Measurements from ENCODE around the gene MYL2. TPM values are rescaled to one million over a fixed set of nuclear protein-coding genes. Genes with fewer than 3 reads are reported as not detected.

The MYL2 gene
- total RNA-seq, 1 donor = not detected

DNA sequence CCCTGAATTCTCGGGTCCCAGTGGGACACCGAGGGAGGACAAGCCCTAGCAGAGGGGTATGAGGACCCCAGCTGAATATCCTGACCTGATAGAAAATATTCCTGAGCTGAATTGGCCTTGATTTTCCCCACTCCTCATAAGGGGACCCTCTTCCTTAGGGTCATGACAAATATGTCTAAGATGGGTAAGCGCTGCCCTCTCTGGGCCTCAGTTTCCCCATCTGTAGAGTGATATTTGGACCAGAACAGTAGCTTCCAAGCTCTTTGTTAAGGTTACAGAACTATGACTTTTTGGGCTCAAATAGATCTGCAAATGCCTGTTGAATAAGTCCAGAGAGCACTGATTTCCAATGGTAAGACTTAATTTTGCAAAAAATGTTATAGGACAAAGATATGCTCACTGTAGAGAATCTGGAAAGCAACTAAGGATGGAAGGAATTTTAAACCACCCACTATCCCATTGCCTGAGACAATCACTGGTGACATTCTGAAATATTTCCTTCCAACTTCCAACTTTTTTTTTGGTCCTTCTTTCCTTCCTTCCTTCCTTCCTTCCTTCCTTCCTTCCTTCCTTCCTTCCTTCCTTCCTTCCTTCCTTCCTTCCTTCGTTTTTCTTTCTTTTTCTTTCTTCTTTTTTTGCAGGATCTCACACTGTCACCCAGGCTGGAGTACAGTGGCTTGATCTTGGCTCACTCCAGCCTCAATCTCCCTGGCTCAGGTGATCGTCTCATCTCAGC, 32.0 kb downstream of the MYL2 start:
- Histone ChIP-seq H3K4me2 (ENCODE audit: insufficient read depth, low read length) (peak overlapping the region; percentile 85), H2AFZ (ENCODE audit: low read length) (no peak overlapping the region), H3K27ac (ENCODE audit: low read depth, low read length) (no peak overlapping the region), H3K9me3 (ENCODE audit: low read depth, low read length) (no peaks in the 10 kb centered on the region), H4K20me1 (ENCODE audit: insufficient read depth, low read length) (no peaks in the 10 kb centered on the region), H3K4me3 (ENCODE audit: insufficient read depth, low read length) (no peak overlapping the region), H3K27me3 (ENCODE audit: insufficient read depth, low read length) (peaks cover 5% of the 10 kb centered on the region), H3K36me3 (ENCODE audit: insufficient read depth, low read length) (no peaks in the 10 kb centered on the region), H3K79me2 (ENCODE audit: insufficient read depth, low read length) (no peaks in the 10 kb centered on the region), H3K4me1 (ENCODE audit: insufficient read depth, low read length) (no peaks in the 10 kb centered on the region)
- no peak for DNase-seq (ENCODE audit: insufficient read length, low spot score, missing footprints)
- TF ChIP-seq, protein P1, sequence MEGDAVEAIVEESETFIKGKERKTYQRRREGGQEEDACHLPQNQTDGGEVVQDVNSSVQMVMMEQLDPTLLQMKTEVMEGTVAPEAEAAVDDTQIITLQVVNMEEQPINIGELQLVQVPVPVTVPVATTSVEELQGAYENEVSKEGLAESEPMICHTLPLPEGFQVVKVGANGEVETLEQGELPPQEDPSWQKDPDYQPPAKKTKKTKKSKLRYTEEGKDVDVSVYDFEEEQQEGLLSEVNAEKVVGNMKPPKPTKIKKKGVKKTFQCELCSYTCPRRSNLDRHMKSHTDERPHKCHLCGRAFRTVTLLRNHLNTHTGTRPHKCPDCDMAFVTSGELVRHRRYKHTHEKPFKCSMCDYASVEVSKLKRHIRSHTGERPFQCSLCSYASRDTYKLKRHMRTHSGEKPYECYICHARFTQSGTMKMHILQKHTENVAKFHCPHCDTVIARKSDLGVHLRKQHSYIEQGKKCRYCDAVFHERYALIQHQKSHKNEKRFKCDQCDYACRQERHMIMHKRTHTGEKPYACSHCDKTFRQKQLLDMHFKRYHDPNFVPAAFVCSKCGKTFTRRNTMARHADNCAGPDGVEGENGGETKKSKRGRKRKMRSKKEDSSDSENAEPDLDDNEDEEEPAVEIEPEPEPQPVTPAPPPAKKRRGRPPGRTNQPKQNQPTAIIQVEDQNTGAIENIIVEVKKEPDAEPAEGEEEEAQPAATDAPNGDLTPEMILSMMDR (IDR thresholded peaks at IDR 0.05; ENCODE audit: extremely low read depth, low read depth, low read length) = no peak

DNA sequence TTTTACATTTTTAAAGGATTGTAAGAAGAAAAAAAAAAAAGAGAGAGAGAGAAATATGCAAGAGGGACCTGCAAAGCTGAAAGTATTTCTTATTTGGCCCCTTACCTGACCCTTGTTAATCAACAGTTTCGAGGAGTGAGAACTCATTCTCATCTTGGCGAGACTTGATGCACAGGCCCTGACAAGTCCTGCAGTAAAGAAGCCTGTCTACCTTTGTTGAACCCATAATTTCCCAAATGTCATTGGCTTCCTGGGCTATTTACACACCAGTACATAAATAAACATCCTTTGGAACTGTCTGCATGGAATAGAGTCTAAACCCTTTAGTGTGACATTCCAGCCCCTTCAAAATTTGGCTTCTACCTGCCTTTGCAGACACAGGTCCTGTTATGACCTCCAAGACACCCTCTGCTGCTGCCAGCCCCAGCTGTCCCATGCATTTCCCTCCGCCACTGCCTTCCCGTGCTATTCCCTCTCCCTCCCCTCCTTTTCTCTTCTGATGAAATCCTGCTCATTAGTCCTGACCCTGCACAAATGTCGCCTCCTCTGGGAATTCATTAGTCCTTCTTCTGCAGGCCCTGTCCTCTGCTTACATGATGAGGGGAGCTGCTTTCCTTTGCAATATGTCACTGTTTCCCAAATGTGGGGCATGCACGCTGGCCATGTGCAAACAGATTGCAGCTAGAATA, 35.1 kb downstream of the MYL2 start:
- no peaks in the 10 kb centered on the region for H4K20me1 ChIP-seq (ENCODE audit: insufficient read depth, low read length)
- H3K4me1 ChIP-seq (ENCODE audit: insufficient read depth, low read length) = no peaks in the 10 kb centered on the region
- H3K4me2 ChIP-seq (ENCODE audit: insufficient read depth, low read length) = no peak overlapping the region
- no peaks in the 10 kb centered on the region for H3K9me3 ChIP-seq (ENCODE audit: low read depth, low read length)
- H3K27me3 ChIP-seq (ENCODE audit: insufficient read depth, low read length) = peaks cover 4% of the 10 kb centered on the region
- TF ChIP-seq, protein P1 (IDR thresholded peaks at IDR 0.05; ENCODE audit: extremely low read depth, low read depth, low read length) = no peak
- no peak for DNase-seq (ENCODE audit: insufficient read length, low spot score, missing footprints)
- no peak overlapping the region for H3K4me3 ChIP-seq (ENCODE audit: insufficient read depth, low read length)
- no peak overlapping the region for H3K27ac ChIP-seq (ENCODE audit: low read depth, low read length)
- H3K79me2 ChIP-seq (ENCODE audit: insufficient read depth, low read length) = no peaks in the 10 kb centered on the region
- H3K36me3 ChIP-seq (ENCODE audit: insufficient read depth, low read length) = no peaks in the 10 kb centered on the region
- no peak overlapping the region for H2AFZ ChIP-seq (ENCODE audit: low read length)

DNA sequence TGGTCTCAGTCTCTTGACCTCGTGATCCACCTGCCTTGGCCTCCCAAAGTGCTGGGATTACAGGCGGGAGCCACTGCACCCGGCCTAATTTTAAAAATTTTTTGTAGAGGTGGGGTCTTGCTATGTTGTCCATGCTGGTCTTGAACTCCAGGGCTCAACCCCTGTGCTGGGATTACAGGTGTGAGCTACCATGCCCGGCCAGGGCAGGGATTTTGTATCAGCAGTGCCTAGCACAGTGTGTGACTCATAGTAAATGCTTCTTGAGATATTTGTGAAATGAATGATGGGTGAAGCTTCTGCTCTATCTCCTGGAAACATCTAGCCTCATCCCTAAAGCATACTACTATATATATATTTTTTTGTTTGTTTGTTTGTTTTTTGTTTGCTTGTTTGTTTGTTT, 37.1 kb downstream of the MYL2 start:
- DNase-seq (ENCODE audit: insufficient read length, low spot score, missing footprints) = no peak
- H3K4me3 ChIP-seq (ENCODE audit: insufficient read depth, low read length) = no peak overlapping the region
- TF ChIP-seq, protein P1 (IDR thresholded peaks at IDR 0.05; ENCODE audit: extremely low read depth, low read depth, low read length) = no peak

GRCh38 chr12:110880651-110881050, 39.7 kb downstream of the MYL2 start:
- Histone ChIP-seq H3K4me3 (ENCODE audit: insufficient read depth, low read length) (no peak overlapping the region), H3K27ac (ENCODE audit: low read depth, low read length) (no peak overlapping the region), H3K4me1 (ENCODE audit: insufficient read depth, low read length) (peaks cover 9% of the 10 kb centered on the region), H2AFZ (ENCODE audit: low read length) (no peak overlapping the region), H3K9me3 (ENCODE audit: low read depth, low read length) (no peaks in the 10 kb centered on the region), H3K79me2 (ENCODE audit: insufficient read depth, low read length) (no peaks in the 10 kb centered on the region), H4K20me1 (ENCODE audit: insufficient read depth, low read length) (no peaks in the 10 kb centered on the region), H3K36me3 (ENCODE audit: insufficient read depth, low read length) (no peaks in the 10 kb centered on the region), H3K4me2 (ENCODE audit: insufficient read depth, low read length) (no peak overlapping the region), H3K27me3 (ENCODE audit: insufficient read depth, low read length) (no peaks in the 10 kb centered on the region)
- no peak for DNase-seq (ENCODE audit: insufficient read length, low spot score, missing footprints)
- TF ChIP-seq, protein P1 (IDR thresholded peaks at IDR 0.05; ENCODE audit: extremely low read depth, low read depth, low read length) = no peak

More for the DNA sequence above, 37.1 kb downstream of the MYL2 start:
- no peaks in the 10 kb centered on the region for H4K20me1 ChIP-seq (ENCODE audit: insufficient read depth, low read length)
- H3K27ac ChIP-seq (ENCODE audit: low read depth, low read length) = no peak overlapping the region
- no peaks in the 10 kb centered on the region for H3K27me3 ChIP-seq (ENCODE audit: insufficient read depth, low read length)
- no peak overlapping the region for H3K4me2 ChIP-seq (ENCODE audit: insufficient read depth, low read length)
- no peak overlapping the region for H2AFZ ChIP-seq (ENCODE audit: low read length)
- no peaks in the 10 kb centered on the region for H3K79me2 ChIP-seq (ENCODE audit: insufficient read depth, low read length)
- peaks cover 9% of the 10 kb centered on the region for H3K4me1 ChIP-seq (ENCODE audit: insufficient read depth, low read length)
- no peaks in the 10 kb centered on the region for H3K36me3 ChIP-seq (ENCODE audit: insufficient read depth, low read length)
- no peaks in the 10 kb centered on the region for H3K9me3 ChIP-seq (ENCODE audit: low read depth, low read length)

All from osteoblast (primary cell).